ENCODE data around the gene LRRTM4. TPM values are rescaled to one million over a fixed set of nuclear protein-coding genes. Genes with fewer than 3 reads are reported as not detected.

LRRTM4 gene
- total RNA-seq, 6 donors from 2014 or later, result 0.29 to 0.61 TPM; not detected in 4

GRCh38 chr2:77294474-77294873 is 227.7 kb downstream of the LRRTM4 start:
- no peak for ATAC-seq (ENCODE audit: low FRiP score in 2 of 2)
- Histone ChIP-seq H3K4me3 (no peak overlapping the region), H3K36me3 (no peaks in the 10 kb centered on the region), H3K27ac (no peak overlapping the region), H3K4me1 (no peaks in the 10 kb centered on the region), H3K27me3 (no peaks in the 10 kb centered on the region), H3K9me3 (no peaks in the 10 kb centered on the region)
- no peak for DNase-seq
- no peak for TF ChIP-seq POLR2AphosphoS5 (IDR thresholded peaks at IDR 0.05)
- TF ChIP-seq POLR2A (IDR thresholded peaks at IDR 0.05), result no peak
- no peak for TF ChIP-seq EP300 (IDR thresholded peaks at IDR 0.05)
- TF ChIP-seq CTCF (IDR thresholded peaks at IDR 0.05), result no peak
- WGBS, 2 donors, result 72 to 79% methylated on average over 2 of the region's 2 CpGs

- H3K4me3 ChIP-seq, result no peak overlapping the region
- DNase-seq, result no peak
- no peaks in the 10 kb centered on the region for H3K4me1 ChIP-seq
- no peaks in the 10 kb centered on the region for H3K27me3 ChIP-seq
- no peak for TF ChIP-seq EP300 (IDR thresholded peaks at IDR 0.05)
- no peak for TF ChIP-seq CTCF (IDR thresholded peaks at IDR 0.05)
- no peak for TF ChIP-seq POLR2A (IDR thresholded peaks at IDR 0.05)
- TF ChIP-seq POLR2AphosphoS5 (IDR thresholded peaks at IDR 0.05), result no peak
- H3K36me3 ChIP-seq, result no peaks in the 10 kb centered on the region
- H3K27ac ChIP-seq, result no peak overlapping the region
- WGBS, 2 donors, result 46 to 61% methylated on average over 1 of the region's 1 CpG
- H3K9me3 ChIP-seq, result no peaks in the 10 kb centered on the region
- no peak for ATAC-seq (ENCODE audit: low FRiP score in 2 of 2)
These were observed 237.8 kb downstream of the LRRTM4 start for GRCh38 chr2:77284353-77284752.

- Histone ChIP-seq H3K27ac (no peak overlapping the region), H3K4me1 (no peaks in the 10 kb centered on the region), H3K9me3 (no peaks in the 10 kb centered on the region), H3K4me3 (no peak overlapping the region), H3K36me3 (no peaks in the 10 kb centered on the region), H3K27me3 (no peaks in the 10 kb centered on the region)
- no peak for ATAC-seq (ENCODE audit: low FRiP score in 2 of 2)
- WGBS, 2 donors, result 92 to 96% methylated on average over 5 of the region's 5 CpGs
- TF ChIP-seq EP300 (IDR thresholded peaks at IDR 0.05) (no peak), POLR2A (IDR thresholded peaks at IDR 0.05) (no peak), POLR2AphosphoS5 (IDR thresholded peaks at IDR 0.05) (no peak)
- no peak for DNase-seq
These were observed 250.9 kb downstream of the LRRTM4 start for GRCh38 chr2:77271262-77271661.

- Histone ChIP-seq H3K4me1 (no peaks in the 10 kb centered on the region), H3K36me3 (no peaks in the 10 kb centered on the region), H3K4me3 (no peak overlapping the region), H3K27me3 (no peaks in the 10 kb centered on the region), H3K9me3 (no peaks in the 10 kb centered on the region), H3K27ac (no peak overlapping the region)
- ATAC-seq (ENCODE audit: low FRiP score in 2 of 2) (no peak), DNase-seq (no peak)
- 72 to 77% methylated on average over 3 of the region's 3 CpGs for WGBS, 2 donors
- TF ChIP-seq POLR2A (IDR thresholded peaks at IDR 0.05) (no peak), CTCF (IDR thresholded peaks at IDR 0.05) (no peak), POLR2AphosphoS5 (IDR thresholded peaks at IDR 0.05) (no peak), EP300 (IDR thresholded peaks at IDR 0.05) (no peak)
These were observed 251.7 kb downstream of the LRRTM4 start for GRCh38 chr2:77270433-77270832.

GRCh38 chr2:77268626-77269025 is 253.6 kb downstream of the LRRTM4 start:
- H3K36me3 ChIP-seq, result no peaks in the 10 kb centered on the region
- ATAC-seq (ENCODE audit: low FRiP score in 2 of 2), result no peak
- WGBS, 2 donors, result 81 to 88% methylated on average over 3 of the region's 3 CpGs
- H3K4me1 ChIP-seq, result no peaks in the 10 kb centered on the region
- TF ChIP-seq POLR2AphosphoS5 (IDR thresholded peaks at IDR 0.05) (no peak), CTCF (IDR thresholded peaks at IDR 0.05) (no peak), EP300 (IDR thresholded peaks at IDR 0.05) (no peak), POLR2A (IDR thresholded peaks at IDR 0.05) (no peak)
- no peaks in the 10 kb centered on the region for H3K9me3 ChIP-seq
- no peak for DNase-seq
- no peak overlapping the region for H3K4me3 ChIP-seq
- no peaks in the 10 kb centered on the region for H3K27me3 ChIP-seq
- H3K27ac ChIP-seq, result no peak overlapping the region

All from upper lobe of left lung (tissue), 6 donors.